HEK293 (cell line): ENCODE data around the gene APOO.

ENCODE experiments used
- CTCF ChIA-PET: fragments of 350-600 bp; formaldehyde crosslinking; extraction: SDS; loops from one replicate; lab custom pipeline; 2021; ENCODE audit warnings: antibody characterized with exemption; lab: Yijun Ruan, JAX
- POLR2A ChIA-PET: fragments of 300-600 bp; formaldehyde crosslinking; extraction: SDS; loops from one replicate; lab custom pipeline; 2020; ENCODE audit warnings: antibody characterized with exemption, inconsistent platforms; lab: Yijun Ruan, JAX
- H3K27ac ChIP-seq: fragments of 200-500 bp; sonication (Bioruptor generic); 2 replicates; pipeline ENCODE4 v1.5.1; 2014; ENCODE audit warnings: low read depth, low read length, control low read depth, inconsistent platforms; ENCODE audit errors: extremely low read depth
- H3K36me3 ChIP-seq, 2 experiments: fragments of 200-500 bp in 1 of 2; sonication (Bioruptor generic) in 1 of 2; 1 replicate in 1 of 2; 2 replicates in 1 of 2; pipeline ENCODE4 v1.5.1; 2014 to 2017; ENCODE audit warnings: inconsistent platforms in 2 of 2, low read length in 2 of 2; ENCODE audit not compliant: control insufficient read depth in 2 of 2, insufficient read depth in 1 of 2
- H3K4me1 ChIP-seq: fragments of 200-500 bp; sonication (Bioruptor generic); 2 replicates; pipeline ENCODE4 v1.5.1; 2014; ENCODE audit warnings: mild to moderate bottlenecking, low read length, inconsistent platforms; ENCODE audit not compliant: control insufficient read depth, insufficient read depth
- H3K4me3 ChIP-seq: 2 replicates; pipeline ENCODE4 v1.5.1; 2011; ENCODE audit warnings: low read depth, mild to moderate bottlenecking, control low read depth, low read length, moderate library complexity
- H3K9me3 ChIP-seq: fragments of 200-500 bp; sonication (Bioruptor generic); 2 replicates; pipeline ENCODE4 v1.5.1; 2014; ENCODE audit warnings: low read depth, low read length, inconsistent platforms; ENCODE audit not compliant: control insufficient read depth, insufficient read depth
- BCL11A ChIP-seq: fragments of 450-650 bp; formaldehyde crosslinking; IDR thresholded peaks from 2 replicates; pipeline ENCODE4 v1.5.1; 2016; ENCODE audit warnings: low read depth, missing biosample characterization, missing genetic modification characterization
- GLIS1 ChIP-seq: fragments of 450-650 bp; formaldehyde crosslinking; IDR thresholded peaks from 2 replicates; pipeline ENCODE4 v1.5.1; 2016; ENCODE audit warnings: missing biosample characterization, missing genetic modification characterization
- HOXD13 ChIP-seq: sonication (generic); formaldehyde crosslinking; IDR thresholded peaks from 2 replicates; pipeline ENCODE4 v1.8.0; 2022; ENCODE audit warnings: missing genetic modification reagents, borderline replicate concordance
- KLF10 ChIP-seq: fragments of 450-650 bp; IDR thresholded peaks from 2 replicates; pipeline ENCODE4 v1.5.1; 2018; ENCODE audit warnings: missing biosample characterization, mild to moderate bottlenecking, missing genetic modification characterization
- KLF7 ChIP-seq: fragments of 450-650 bp; formaldehyde crosslinking; IDR thresholded peaks from 2 replicates; pipeline ENCODE4 v1.5.1; 2016; ENCODE audit warnings: missing biosample characterization, missing genetic modification characterization, borderline replicate concordance
- KLF8 ChIP-seq: fragments of 450-650 bp; formaldehyde crosslinking; IDR thresholded peaks from 2 replicates; pipeline ENCODE4 v1.5.1; 2016; ENCODE audit warnings: missing biosample characterization, missing genetic modification characterization
- OSR2 ChIP-seq: fragments of 450-650 bp; formaldehyde crosslinking; IDR thresholded peaks from 2 replicates; pipeline ENCODE4 v1.5.1; 2016; ENCODE audit warnings: missing biosample characterization, missing genetic modification characterization
- SCRT1 ChIP-seq: fragments of 450-650 bp; formaldehyde crosslinking; IDR thresholded peaks from 2 replicates; pipeline ENCODE4 v1.5.1; 2016; ENCODE audit warnings: missing biosample characterization, missing genetic modification characterization, borderline replicate concordance
- SP2 ChIP-seq: fragments of 450-650 bp; formaldehyde crosslinking; IDR thresholded peaks from 2 replicates; pipeline ENCODE4 v1.5.1; 2016; ENCODE audit warnings: missing biosample characterization, missing genetic modification characterization
- TCF7L2 ChIP-seq: IDR thresholded peaks from 2 replicates; pipeline ENCODE4 v1.6.1; 2011; ENCODE audit warnings: low read depth, mild to moderate bottlenecking, inconsistent platforms, low read length, moderate library complexity, borderline replicate concordance
- YY2 ChIP-seq: fragments of 450-650 bp; formaldehyde crosslinking; IDR thresholded peaks from 2 replicates; pipeline ENCODE4 v1.5.1; 2016; ENCODE audit warnings: missing biosample characterization, missing genetic modification characterization
- ZBTB21 ChIP-seq: fragments of 450-650 bp; formaldehyde crosslinking; IDR thresholded peaks from 2 replicates; pipeline ENCODE4 v1.5.1; 2017; ENCODE audit warnings: missing biosample characterization, missing genetic modification characterization
- ZBTB7A ChIP-seq: fragments of 450-650 bp; formaldehyde crosslinking; IDR thresholded peaks from 2 replicates; pipeline ENCODE4 v1.5.1; 2016; ENCODE audit warnings: low read depth, missing biosample characterization, missing genetic modification characterization
- ZIC2 ChIP-seq: fragments of 450-650 bp; formaldehyde crosslinking; IDR thresholded peaks from 2 replicates; pipeline ENCODE4 v1.5.1; 2016; ENCODE audit warnings: missing biosample characterization, missing genetic modification characterization
- ZNF112 ChIP-seq: fragments of 450-650 bp; formaldehyde crosslinking; IDR thresholded peaks from 2 replicates; pipeline ENCODE4 v1.5.0; 2017; ENCODE audit warnings: missing biosample characterization, missing genetic modification characterization
- ZNF138 ChIP-seq: fragments of 450-650 bp; formaldehyde crosslinking; IDR thresholded peaks from 2 replicates; pipeline ENCODE4 v1.5.1; 2016; ENCODE audit warnings: missing biosample characterization, missing genetic modification characterization, borderline replicate concordance
- ZNF155 ChIP-seq: fragments of 450-650 bp; formaldehyde crosslinking; IDR thresholded peaks from 2 replicates; pipeline ENCODE4 v1.5.1; 2016; ENCODE audit warnings: missing biosample characterization, missing genetic modification characterization
- ZNF214 ChIP-seq: fragments of 450-650 bp; formaldehyde crosslinking; IDR thresholded peaks from 2 replicates; pipeline ENCODE4 v1.5.1; 2017; ENCODE audit warnings: missing biosample characterization, mild to moderate bottlenecking, missing genetic modification characterization, borderline replicate concordance
- ZNF24 ChIP-seq: fragments of 450-650 bp; formaldehyde crosslinking; IDR thresholded peaks from 2 replicates; pipeline ENCODE4 v1.5.1; 2016; ENCODE audit warnings: missing biosample characterization, missing genetic modification characterization
- ZNF26 ChIP-seq: fragments of 450-650 bp; formaldehyde crosslinking; IDR thresholded peaks from 2 replicates; pipeline ENCODE4 v1.5.1; 2016; ENCODE audit warnings: missing biosample characterization, missing genetic modification characterization
- ZNF335 ChIP-seq: fragments of 450-650 bp; formaldehyde crosslinking; conservative IDR thresholded peaks from 2 replicates; pipeline ENCODE4 v1.5.1; 2016; ENCODE audit warnings: missing biosample characterization, missing genetic modification characterization
- ZNF423 ChIP-seq: fragments of 450-650 bp; formaldehyde crosslinking; IDR thresholded peaks from 2 replicates; pipeline ENCODE4 v1.5.1; 2016; ENCODE audit warnings: missing biosample characterization, missing genetic modification characterization
- ZNF473 ChIP-seq: fragments of 450-650 bp; formaldehyde crosslinking; IDR thresholded peaks from 2 replicates; pipeline ENCODE4 v1.5.1; 2017; ENCODE audit warnings: missing biosample characterization, missing genetic modification characterization
- ZNF488 ChIP-seq: fragments of 450-650 bp; formaldehyde crosslinking; IDR thresholded peaks from 2 replicates; pipeline ENCODE4 v1.5.1; 2016; ENCODE audit warnings: missing biosample characterization, missing genetic modification characterization
- ZNF501 ChIP-seq: fragments of 450-650 bp; formaldehyde crosslinking; IDR thresholded peaks from 2 replicates; pipeline ENCODE4 v1.5.1; 2016; ENCODE audit warnings: missing biosample characterization, missing genetic modification characterization
- ZNF521 ChIP-seq: fragments of 450-650 bp; formaldehyde crosslinking; IDR thresholded peaks from 2 replicates; pipeline ENCODE4 v1.5.1; 2017; ENCODE audit warnings: missing biosample characterization, mild to moderate bottlenecking, missing genetic modification characterization
- ZNF544 ChIP-seq: fragments of 450-650 bp; formaldehyde crosslinking; IDR thresholded peaks from 2 replicates; pipeline ENCODE4 v1.5.0; 2017; ENCODE audit warnings: missing biosample characterization, missing genetic modification characterization
- ZNF580 ChIP-seq: fragments of 450-650 bp; formaldehyde crosslinking; IDR thresholded peaks from 2 replicates; pipeline ENCODE4 v1.5.1; 2016; ENCODE audit warnings: missing biosample characterization, missing genetic modification characterization
- ZNF621 ChIP-seq: fragments of 450-650 bp; formaldehyde crosslinking; IDR thresholded peaks from 2 replicates; pipeline ENCODE4 v1.5.1; 2017; ENCODE audit warnings: missing biosample characterization, missing genetic modification characterization
- ZNF624 ChIP-seq: fragments of 450-650 bp; formaldehyde crosslinking; IDR thresholded peaks from 2 replicates; pipeline ENCODE4 v1.5.1; 2017; ENCODE audit warnings: missing biosample characterization, missing genetic modification characterization
- ZNF658 ChIP-seq: fragments of 450-650 bp; formaldehyde crosslinking; IDR thresholded peaks from 2 replicates; pipeline ENCODE4; 2016; ENCODE audit warnings: missing biosample characterization, missing genetic modification characterization
- ZNF677 ChIP-seq: fragments of 450-650 bp; IDR thresholded peaks from 2 replicates; pipeline ENCODE4 v1.5.0; 2018; ENCODE audit warnings: missing biosample characterization, mild to moderate bottlenecking, missing genetic modification characterization, moderate library complexity
- ZNF747 ChIP-seq: fragments of 450-650 bp; formaldehyde crosslinking; IDR thresholded peaks from 2 replicates; pipeline ENCODE4 v1.5.1; 2016; ENCODE audit warnings: missing biosample characterization, missing genetic modification characterization
- ZNF837 ChIP-seq: fragments of 450-650 bp; formaldehyde crosslinking; IDR thresholded peaks from 2 replicates; pipeline ENCODE4 v1.5.1; 2016; ENCODE audit warnings: missing biosample characterization, missing genetic modification characterization
- ZSCAN18 ChIP-seq: fragments of 450-650 bp; formaldehyde crosslinking; IDR thresholded peaks from 2 replicates; pipeline ENCODE4 v1.5.1; 2016; ENCODE audit warnings: missing biosample characterization, missing genetic modification characterization

Gene APOO

GRCh38 chrX:23885803-23886202 lies 21.9 kb downstream of the APOO start:
- ChIA-PET POLR2A (interaction anchor here (2.1 kb wide), 1 partner anchor 102 kb away, joined by 14 read pairs; the partner anchor contains the start of gene SAT1), CTCF (interaction anchor here (0.7 to 4.4 kb wide), 2 partner anchors 16 to 17 kb away, joined by 3 to 19 read pairs; no protein-coding TSS in a partner anchor)
- H3K4me3 ChIP-seq: no peak overlapping the region
- no peaks in the 10 kb centered on the region for H3K36me3 ChIP-seq
- H3K9me3 ChIP-seq: no peaks in the 10 kb centered on the region
- H3K27ac ChIP-seq: no peak overlapping the region
- peaks cover 16% of the 10 kb centered on the region for H3K4me1 ChIP-seq
- no peak for TF ChIP-seq HOXD13 (CRISPR knock-in tag)
- no peak for TF ChIP-seq ZNF473 (tag by site-specific recombination)
- peak; percentile 50; the same call in 1 of the 2 replicates for TF ChIP-seq ZNF423 (tag by site-specific recombination)
- peak; percentile 49 for TF ChIP-seq ZNF335 (tag by site-specific recombination)
- TF ChIP-seq ZIC2: peak; percentile 97
- TF ChIP-seq KLF10 (tag by site-specific recombination): no peak
- TF ChIP-seq BCL11A (tag by site-specific recombination): no peak
- no peak for TF ChIP-seq ZNF658 (tag by site-specific recombination)
- TF ChIP-seq GLIS1 (tag by site-specific recombination): peak; percentile 92
- TF ChIP-seq ZNF112 (tag by site-specific recombination): no peak
- no peak for TF ChIP-seq ZSCAN18
- TF ChIP-seq ZNF501 (tag by site-specific recombination): no peak
- TF ChIP-seq ZNF488 (tag by site-specific recombination): no peak
- no peak for TF ChIP-seq SCRT1 (tag by site-specific recombination)
- no peak for TF ChIP-seq ZNF214 (tag by site-specific recombination)
- no peak for TF ChIP-seq ZNF621
- no peak for TF ChIP-seq ZNF26
- TF ChIP-seq ZBTB7A (tag by site-specific recombination): no peak
- TF ChIP-seq ZNF677: no peak
- TF ChIP-seq YY2 (tag by site-specific recombination): no peak
- no peak for TF ChIP-seq ZNF155
- no peak for TF ChIP-seq ZNF544 (tag by site-specific recombination)
- no peak for TF ChIP-seq ZNF24
- no peak for TF ChIP-seq TCF7L2
- no peak for TF ChIP-seq ZNF580 (tag by site-specific recombination)
- TF ChIP-seq ZNF521: no peak
- TF ChIP-seq KLF8 (tag by site-specific recombination): no peak
- TF ChIP-seq ZNF747 (tag by site-specific recombination): no peak
- no peak for TF ChIP-seq SP2 (tag by site-specific recombination)
- no peak for TF ChIP-seq KLF7 (tag by site-specific recombination)
- TF ChIP-seq ZNF624: no peak
- TF ChIP-seq ZNF837 (tag by site-specific recombination): no peak
- no peak for TF ChIP-seq ZBTB21 (tag by site-specific recombination)
- TF ChIP-seq ZNF138: no peak
- peak; percentile 85 for TF ChIP-seq OSR2 (tag by site-specific recombination)
